Prostate gland (tissue), 2 donors: ENCODE data around the gene ZNF207.

ENCODE experiments used
- CTCF ChIP-seq, 4 experiments: fragments of 200-600 bp in 2 of 4; fragments of 450-650 bp in 2 of 4; sonication (generic) in 2 of 4; IDR thresholded peaks; 1 replicate in 3 of 4; 2 replicates in 1 of 4; pipeline ENCODE4 v1.5.1; 2016 to 2019; ENCODE audit warnings: antibody characterized with exemption in 4 of 4, mild to moderate bottlenecking in 2 of 4, moderate library complexity in 2 of 4
- POLR2A ChIP-seq: fragments of 450-650 bp; IDR thresholded peaks from one replicate; pipeline ENCODE4 v1.6.1; 2016; ENCODE audit warnings: antibody characterized with exemption, mild to moderate bottlenecking

- TF ChIP-seq CTCF (IDR thresholded peaks at IDR 0.05), result no peak
- TF ChIP-seq POLR2A, result no peak
Observed at GRCh38 chr17:32317353-32317752, 32.6 kb upstream of the ZNF207 start.
